Stimulated activated CD8-positive, alpha-beta memory T cell treated with anti-CD3 and anti-CD28 coated beads, Interleukin-7, amount 100 ng/mL, for 4 hours (primary cell): ENCODE results near the gene SLC22A23.

Experiments
- DNase-seq, 2 donors: peaks; one replicate each; pipeline ENCODE4 v3.0.0-alpha.2; 2020; ENCODE audit warnings: low read depth in 2 of 2

Gene SLC22A23

DNA sequence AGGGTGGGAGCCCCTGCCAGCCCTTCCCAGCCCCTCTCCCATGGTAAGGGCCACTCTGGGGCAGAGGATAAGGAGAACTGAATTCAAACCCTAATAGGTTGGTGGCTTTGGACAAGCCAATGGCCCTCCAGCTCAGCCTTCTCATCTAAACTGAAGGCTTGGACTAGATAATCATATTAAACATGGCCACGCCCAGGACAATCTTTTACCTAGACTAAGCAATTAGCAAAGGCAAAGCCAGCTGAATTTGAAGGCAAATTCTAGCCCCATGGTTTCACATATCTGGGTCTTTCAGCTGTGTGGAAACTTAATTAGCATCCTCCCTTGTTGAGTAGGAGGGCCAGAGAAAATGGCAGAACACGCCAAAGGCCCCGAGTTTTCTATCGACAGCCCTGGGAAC, 10.7 kb downstream of the SLC22A23 start:
- no peak for DNase-seq

DNA sequence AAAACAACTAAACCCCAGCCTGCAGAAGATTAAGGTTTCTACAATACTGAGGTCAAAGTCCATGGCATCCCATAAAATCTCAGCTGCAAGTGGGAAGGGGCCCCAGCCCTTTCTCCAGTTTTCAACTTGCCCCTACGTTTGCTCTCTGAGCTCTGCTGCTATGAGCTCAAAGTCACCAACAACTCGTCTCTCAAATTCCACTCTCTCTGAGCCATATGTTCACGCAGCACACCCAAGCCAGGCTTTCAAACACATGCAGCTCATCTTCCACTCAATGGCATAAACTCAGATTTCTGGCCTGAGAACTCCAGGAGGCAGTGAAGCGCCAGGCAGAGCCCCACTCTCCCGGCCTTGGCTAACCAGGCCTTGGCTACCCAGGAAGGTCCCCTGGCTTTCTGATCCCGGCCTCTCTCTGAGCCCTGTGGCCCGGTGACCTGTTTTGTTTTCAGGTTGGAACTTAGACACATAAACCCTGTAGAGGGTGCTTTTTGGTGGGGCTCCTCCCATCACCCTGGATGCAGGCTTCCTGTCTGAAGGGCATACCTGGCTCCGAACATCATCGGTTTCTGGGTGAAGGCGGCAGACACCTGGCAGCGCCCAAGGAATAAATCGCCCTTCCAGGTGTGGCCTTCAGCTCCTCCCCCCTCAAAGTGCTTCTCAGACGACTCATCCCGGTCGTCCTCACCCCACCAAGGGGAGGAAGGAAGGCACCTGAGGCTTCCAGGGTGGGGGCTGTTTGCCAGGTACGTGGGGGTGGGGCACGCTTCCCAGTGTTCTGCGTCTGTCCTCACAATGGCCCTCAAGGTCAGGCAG, 12.4 kb downstream of the SLC22A23 start:
- no peak for DNase-seq

DNA sequence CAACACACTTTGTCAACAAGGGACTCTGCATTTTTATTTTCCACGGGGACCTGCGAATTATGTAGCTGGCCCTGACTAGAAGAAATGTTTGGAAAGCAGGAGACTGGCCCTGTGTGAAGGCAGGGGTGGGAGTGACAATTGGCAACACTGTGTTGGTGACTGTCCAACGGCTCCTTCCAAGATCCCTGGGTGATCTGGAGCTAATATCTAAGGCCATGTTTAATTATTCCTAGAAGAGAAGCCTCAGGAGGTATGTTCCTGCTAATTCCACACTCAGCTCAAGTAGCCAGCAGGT, 13.7 kb downstream of the SLC22A23 start:
- no peak for DNase-seq

GRCh38 chr6:3442431-3443220, 14.2 kb downstream of the SLC22A23 start:
- no peak for DNase-seq

DNA sequence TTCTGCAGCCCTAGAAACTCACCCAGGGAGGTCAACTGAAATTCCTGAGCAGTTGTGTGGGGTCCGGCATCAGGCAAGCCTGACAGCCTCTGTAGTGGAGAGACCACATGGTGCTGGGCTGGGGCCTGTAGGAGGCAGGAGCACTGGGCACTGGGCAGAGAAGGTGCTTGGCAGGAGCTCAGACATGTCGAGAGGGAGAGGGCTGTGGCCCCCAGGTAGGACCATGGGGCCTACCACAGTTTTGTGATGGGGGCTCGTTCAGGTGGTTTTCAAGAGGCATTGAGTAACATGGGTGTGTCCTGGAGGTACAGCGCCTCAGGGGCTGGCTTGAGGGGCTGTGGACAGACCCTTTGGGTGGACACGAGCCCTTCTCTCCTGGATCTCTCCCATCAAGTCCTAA, 15.9 kb downstream of the SLC22A23 start:
- no peak for DNase-seq

GRCh38 chr6:3439961-3440360, 16.9 kb downstream of the SLC22A23 start:
- no peak for DNase-seq

DNA sequence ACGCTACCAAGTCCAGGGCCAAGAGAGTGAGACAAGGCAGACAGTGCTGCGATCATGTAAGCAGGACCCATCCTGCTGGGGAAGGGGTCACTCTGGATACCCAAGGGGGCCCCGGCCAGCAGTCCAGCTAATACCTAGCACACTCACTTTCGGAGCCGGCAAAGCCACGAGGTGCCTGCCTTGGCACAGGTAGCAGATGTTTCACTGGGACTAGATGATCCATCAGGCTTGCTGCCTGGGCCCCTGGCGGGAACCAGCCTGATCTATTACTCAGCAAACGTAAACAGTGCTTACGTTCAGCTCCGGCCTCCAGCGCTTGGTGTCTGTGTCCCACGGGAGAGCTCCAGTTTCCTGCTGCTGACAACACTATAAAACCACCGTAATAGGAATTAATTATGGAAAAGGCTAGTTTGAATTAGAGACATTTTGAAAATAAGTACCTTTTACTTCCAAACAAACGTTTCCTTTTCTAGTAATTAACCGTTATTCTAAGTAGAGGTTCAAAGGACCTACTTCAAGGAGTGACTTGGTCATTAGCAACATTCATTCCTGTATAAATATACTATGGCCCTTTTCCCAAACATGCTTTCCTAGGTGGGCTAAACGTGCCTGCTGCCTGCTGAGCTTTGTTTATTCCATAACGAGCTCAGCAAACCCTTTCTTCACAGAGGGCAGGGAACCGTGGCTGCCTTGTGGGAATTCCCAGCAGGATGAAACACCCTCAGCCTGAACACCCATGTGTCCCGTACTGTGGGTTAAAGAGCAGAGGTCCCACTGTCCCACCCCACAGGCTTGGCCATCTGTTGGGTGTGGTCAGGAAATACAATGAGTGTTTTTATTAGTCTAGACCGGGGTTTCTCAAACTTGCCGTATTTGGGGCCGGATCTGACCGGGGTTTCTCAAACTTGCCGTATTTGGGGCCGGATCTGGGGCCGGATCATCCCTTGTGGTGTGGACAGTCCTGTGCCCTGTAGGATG, 18.4 kb downstream of the SLC22A23 start:
- DNase-seq = no peak

- no peak for DNase-seq
Measured at GRCh38 chr6:3433005-3433404, 23.8 kb downstream of the SLC22A23 start.

GRCh38 chr6:3432416-3432815, 24.4 kb downstream of the SLC22A23 start:
- DNase-seq = no peak

DNA sequence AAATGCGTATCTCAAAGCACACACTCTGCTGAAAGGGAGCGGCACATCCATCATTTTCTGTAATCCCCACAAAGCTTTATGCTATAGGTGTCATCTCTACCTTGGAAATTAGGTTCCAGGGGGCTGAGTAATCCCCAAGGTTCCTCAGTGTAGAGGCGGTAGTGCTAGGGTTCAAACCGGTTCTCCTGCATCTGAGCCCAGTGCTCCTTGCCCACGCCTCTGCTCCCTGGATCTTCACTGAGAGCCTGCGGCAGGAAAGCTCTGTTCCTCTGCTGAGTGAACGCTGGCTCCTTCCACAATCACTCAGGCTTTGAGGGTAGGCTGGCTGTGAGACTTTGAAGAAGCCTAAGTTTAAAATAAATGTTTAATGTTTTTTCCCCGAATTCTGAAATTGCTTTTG, 24.9 kb downstream of the SLC22A23 start:
- DNase-seq = no peak

- DNase-seq = no peak
Measured at GRCh38 chr6:3429211-3429610, 27.6 kb downstream of the SLC22A23 start.

- no peak for DNase-seq
Measured at GRCh38 chr6:3428700-3429099, 28.1 kb downstream of the SLC22A23 start.

DNA sequence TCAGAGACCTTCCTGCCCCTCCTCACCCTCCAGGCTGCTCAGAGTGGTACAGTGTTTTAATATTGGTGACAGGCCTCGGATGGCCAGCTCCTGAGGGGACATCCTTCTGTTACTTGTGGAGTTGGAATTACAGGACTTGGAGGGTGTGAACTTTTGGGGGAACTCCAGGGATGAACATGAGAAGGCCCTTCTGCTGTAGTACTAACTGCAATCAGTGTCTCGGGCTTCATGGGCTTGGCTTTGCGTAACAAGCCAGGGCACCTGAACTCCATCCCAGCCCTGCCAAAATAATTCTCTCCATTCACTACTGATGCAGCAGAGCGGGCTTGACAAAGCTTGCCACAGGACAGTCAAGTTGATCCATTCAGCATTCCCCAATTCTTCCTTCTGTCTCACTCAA, 28.6 kb downstream of the SLC22A23 start:
- no peak for DNase-seq

GRCh38 chr6:3427687-3428085, 29.2 kb downstream of the SLC22A23 start:
- no peak for DNase-seq

DNA sequence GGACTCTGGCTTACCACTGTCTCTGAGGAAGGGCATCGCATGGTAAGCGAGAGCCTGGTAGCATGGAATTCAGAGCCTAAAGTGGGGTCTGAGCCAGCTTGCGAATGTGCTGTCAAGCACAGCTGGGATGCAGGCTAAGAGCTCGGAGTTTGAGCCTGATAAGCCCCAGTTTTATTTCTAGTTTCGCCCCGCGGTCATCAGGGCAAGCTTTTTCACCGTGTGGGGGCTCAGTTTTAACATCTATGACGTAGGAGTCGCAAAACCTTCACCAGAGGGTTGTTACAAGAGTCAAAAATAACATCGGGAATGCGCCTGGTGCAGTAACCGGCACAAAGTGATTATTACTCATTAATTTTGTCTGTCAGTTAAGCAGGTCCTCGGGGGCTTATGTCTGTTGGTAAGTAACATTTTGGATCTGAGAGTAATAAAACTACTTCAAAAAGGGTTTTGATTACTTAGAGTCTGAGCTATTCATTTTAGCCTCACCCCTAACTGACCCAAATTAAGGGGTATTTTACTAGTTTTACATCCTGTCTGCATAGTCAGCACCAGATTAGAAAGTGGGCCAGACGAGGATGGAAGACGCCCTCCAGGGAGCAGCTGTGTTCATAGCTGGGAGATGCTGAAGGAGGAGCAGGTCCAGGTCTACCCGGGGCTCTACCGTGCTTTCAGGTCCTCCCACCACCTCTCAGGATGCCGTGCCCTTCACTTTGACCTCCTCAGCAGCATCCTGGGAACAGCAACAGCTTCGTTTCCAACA, 29.7 kb downstream of the SLC22A23 start:
- no peak for DNase-seq

GRCh38 chr6:3426091-3426926, 30.5 kb downstream of the SLC22A23 start:
- no peak for DNase-seq

DNA sequence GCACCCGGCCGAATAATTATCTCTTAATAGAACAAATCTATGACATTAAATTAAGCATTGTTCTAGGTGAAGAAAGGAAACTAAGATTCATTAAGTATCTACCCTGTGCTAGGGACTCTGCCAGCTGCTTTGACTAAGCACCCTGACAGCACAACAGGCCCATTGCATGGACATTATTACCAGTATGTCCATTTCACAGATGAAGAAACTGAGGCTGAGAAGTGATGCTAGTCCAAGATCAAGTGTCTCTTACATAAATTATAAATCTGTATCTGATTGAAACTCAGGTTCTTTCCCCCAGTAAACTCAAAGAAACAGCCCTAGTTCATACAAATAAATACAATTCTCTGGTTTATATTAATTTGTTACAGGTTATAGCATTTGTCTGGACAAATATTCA, 31.3 kb downstream of the SLC22A23 start:
- DNase-seq = no peak

GRCh38 chr6:3424185-3424927, 32.5 kb downstream of the SLC22A23 start:
- no peak for DNase-seq

DNA sequence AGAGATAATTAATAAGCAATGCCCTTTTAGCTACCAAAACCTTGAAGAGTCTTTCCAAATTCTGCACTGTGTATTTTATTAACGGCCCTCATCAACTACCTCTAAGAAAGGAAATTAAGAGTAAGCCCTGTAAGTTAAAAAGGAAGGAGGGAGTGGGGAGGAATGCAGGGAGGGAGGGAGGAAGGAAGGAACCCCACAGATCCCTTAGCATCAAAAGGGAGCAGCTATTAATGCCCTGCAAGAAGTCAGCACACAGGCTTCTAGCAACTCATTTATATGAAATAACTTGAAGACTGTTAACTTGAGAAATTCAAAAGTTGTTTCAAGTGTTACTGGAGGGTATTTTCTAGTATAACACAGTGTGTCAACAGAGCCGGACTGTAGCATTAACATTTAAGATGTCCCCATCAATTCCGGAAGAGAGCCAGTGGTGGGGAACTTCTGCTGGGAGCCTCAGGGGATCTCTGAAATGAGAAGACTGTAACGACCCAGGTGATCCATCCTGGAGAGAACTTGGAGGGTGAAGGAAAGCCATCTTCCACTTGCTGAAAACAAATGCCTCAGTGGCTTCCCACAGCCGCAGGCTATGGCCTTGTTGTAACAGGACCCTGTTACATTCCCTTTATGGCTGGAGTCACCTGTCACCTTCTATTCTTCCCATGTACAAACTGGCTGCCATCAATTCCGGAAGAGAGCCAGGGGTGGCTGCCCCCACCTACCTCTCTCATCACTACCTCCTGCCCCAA, 33.2 kb downstream of the SLC22A23 start:
- DNase-seq = no peak
